ENCODE results near the gene SEC14L5.
"Not testable (repeated sequence)": the region's sequence is repeated elsewhere in the genome, so short reads cannot be mapped to it uniquely, and the experiment has no call there.

Gene SEC14L5

DNA sequence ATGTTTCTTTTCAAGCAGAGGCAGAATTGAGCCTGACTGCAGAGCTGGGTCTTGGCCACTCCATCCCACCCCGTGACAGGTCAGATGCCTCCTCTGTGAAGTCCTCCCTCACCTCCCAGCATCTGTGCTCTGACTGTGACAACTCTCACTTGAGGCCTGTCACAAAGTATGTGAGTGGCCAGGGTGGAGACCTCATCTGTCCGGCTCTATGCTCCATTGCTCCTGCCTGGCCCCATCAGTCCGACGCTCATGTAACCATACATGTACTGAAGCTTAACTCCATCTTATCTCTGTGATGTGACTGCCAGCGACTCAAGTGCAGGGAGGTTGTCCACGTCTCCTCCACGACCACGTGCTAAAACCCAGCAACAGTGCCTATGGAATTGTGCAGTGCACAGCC, 24.7 kb upstream of the SEC14L5 start:
- DNase-seq, result no peak

GRCh38 chr16:4933871-4934395, 24.2 kb upstream of the SEC14L5 start:
- DNase-seq, result no peak

DNA sequence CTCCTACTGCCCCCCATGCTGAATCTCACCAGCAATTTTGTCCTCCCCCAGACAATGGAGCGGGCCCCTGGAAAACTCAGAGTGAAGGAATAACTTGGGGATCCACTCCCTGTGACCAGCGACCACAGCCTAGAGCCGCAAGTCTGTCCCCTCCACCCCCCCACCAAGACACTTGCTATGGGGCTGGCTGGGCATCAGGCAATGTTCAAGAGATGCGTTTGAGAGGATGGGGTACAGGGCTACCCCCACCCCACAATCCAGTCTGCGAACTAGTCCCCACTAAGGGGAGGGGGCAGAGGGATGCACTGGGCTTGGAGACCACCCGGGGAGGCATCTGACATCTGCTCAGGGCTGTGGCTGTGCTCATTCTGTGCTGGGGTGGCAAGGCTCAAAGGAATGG, 23.5 kb upstream of the SEC14L5 start:
- DNase-seq, result no peak

- DNase-seq, result no peak
Observed at GRCh38 chr16:4935241-4935855, 22.8 kb upstream of the SEC14L5 start.

DNA sequence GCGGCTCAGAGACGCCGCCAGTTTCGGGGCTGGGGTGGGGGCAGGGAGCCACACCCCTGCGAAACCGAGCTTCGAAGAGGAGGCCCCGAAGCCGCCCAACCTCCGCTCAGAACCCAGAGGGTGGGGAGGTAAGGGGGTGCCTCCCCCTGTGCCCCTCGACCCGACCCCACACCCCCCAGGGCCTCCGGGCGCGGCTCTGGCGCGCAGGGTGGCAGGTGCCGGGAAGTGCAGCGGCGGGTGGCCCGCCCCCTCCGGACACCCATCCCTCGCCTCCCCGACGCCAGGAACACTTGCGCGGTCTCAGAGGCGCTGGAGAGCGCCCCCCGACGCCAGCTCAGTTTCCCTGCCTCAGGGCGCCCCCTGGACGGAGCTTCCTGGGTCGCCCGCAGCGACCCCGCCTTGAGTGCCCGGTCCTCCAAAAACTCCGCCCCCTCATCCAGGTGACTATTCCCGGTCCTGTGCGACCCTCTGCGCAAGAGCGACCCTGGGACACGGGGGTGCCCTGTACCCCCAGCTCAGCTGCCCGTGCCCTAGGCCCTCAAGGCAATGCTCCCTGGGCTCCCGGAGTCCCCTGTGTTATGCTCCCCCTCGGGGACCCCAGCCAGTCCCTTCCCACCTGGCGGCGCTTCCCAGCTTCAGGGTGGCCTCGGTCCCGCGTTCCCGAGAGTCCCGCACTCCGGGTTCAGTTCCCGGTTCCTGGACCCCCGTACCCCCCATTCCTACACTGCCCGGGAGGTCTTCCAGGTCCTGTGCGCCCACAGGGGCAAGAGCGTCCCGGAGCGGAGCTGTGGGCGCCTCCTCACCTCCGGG, 21.7 kb upstream of the SEC14L5 start:
- no peak for DNase-seq

- DNase-seq, result no peak
Observed at GRCh38 chr16:4936991-4937781, 20.9 kb upstream of the SEC14L5 start, which contains the start of gene PPL. Gene PPL, minus strand, starts transcription at chr16:4937148. Its CDS starts 103 bp downstream, at chr16:4937045.

GRCh38 chr16:4937782-4938682, 20.1 kb upstream of the SEC14L5 start:
- DNase-seq, result peak; percentile 3

DNA sequence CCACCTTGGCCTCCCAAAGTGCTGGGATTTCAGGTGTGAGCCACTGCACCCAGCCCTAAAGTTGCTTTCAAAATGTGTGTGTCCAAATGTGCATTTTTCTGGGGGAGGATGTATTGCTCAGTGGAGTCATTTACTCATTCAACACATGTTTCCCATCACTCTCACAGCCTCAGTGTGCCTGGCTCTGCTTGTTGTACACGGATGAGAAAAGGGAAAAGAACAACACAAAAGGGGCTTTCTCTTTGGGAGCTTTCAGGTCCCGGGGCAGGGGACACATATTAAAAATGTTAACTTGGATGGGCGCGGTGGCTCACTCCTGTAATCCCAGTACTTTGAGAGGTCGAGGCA, 19.5 kb upstream of the SEC14L5 start:
- no peak for DNase-seq

DNA sequence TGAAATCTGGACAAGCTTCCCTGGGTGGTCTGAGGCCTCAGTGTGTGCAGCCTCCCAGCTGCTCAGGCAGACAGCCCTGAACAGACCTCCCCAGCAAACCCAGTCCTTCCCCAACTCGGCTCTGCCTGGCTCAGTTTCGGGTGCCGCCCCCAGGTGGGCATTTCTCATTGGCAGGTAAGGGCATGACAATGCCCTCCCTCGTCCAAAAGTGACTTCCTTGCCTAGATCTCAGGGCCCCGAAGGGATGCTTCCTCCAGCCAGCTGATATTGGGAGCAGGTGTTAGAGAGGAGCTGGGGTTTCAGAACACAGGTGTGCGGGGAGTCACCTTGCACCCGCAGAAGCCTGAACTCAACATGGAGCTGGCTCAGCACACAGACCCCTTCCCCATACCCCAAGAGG, 17.4 kb upstream of the SEC14L5 start:
- no peak for DNase-seq

- no peak for DNase-seq
Observed at GRCh38 chr16:4942481-4942880, 15.6 kb upstream of the SEC14L5 start.

GRCh38 chr16:4944333-4945281, 13.5 kb upstream of the SEC14L5 start:
- DNase-seq, result no peak

GRCh38 chr16:4945560-4946502, 12.3 kb upstream of the SEC14L5 start:
- DNase-seq, result no peak

GRCh38 chr16:4946917-4947316, 11.2 kb upstream of the SEC14L5 start:
- DNase-seq, result no peak

DNA sequence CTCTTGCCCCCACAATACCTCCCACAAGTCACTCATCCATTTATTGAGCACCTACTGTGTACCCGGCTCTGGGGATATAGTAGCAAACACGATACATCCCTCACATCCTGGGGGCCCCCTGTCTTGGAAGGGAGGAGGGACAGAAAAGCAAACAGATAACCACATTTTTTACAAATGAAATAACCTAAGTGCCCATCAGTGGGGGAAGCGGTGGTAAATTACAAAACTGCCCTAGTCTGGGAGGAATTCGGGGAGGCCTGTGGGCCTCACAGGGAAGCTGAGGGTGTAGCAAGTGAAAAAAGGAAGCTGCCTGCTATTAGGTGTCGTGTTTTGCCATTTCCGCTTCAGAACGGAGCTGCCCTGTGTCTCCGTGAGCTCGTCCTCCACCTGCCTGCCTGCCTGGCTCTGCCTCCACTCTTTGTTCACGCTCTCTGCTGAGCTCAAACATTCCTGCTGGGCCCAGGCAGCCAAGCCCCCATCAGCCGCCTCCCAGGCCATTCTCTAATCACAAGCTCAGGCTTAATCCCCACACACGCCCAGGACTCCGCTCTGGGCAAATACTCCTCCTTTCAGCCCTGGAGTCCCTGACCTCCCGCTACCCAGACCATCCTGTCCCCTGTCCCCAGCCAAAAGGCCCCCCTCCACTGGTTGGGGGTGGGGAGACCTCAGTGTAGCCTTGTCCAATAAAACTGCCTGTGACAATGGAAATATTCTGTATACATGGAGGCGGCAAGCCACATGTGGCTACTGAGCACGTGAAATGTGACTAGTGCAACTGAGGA, 10.2 kb upstream of the SEC14L5 start:
- no peak for DNase-seq

DNA sequence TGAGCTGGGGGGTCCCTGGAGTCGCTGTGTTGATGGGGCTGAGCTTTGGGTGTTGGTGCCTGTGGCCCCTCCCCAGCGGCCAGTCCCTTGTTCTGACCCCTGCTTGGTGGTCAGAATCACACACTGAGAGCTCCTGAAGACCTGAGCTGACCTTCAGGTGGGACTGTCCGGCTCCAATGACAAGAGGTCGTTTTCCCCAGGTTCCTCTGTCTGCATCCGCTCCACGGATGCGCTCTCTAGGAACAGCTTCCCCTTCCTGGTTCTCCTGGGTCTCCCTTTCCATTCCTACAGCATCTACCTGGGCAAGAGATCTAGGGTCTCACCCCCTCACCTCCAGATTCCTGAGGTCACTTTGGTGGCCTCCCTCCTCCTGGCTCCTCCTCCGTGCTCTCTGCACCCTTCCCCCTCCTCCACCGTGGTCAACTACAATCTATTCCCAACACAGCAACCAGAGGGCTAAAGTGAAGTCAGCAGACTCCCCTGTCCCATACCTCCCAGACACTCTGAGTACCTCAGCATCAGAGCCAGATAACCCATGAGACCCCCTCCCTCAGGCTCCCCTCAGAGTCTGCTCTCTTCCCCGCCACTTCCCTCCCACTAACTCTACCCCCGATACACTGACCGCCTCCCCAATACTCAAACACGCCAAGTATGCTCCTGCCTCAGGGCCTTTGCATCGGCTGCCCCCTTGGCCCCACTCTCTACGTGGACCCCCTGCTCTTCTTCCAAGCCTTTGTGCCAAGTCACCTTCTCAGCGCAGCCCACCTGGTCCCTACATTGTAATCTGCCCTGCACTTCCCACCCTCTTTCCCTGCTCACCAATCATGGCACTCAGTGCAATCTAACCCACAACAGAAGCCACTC, 9.0 kb upstream of the SEC14L5 start:
- no peak for DNase-seq

DNA sequence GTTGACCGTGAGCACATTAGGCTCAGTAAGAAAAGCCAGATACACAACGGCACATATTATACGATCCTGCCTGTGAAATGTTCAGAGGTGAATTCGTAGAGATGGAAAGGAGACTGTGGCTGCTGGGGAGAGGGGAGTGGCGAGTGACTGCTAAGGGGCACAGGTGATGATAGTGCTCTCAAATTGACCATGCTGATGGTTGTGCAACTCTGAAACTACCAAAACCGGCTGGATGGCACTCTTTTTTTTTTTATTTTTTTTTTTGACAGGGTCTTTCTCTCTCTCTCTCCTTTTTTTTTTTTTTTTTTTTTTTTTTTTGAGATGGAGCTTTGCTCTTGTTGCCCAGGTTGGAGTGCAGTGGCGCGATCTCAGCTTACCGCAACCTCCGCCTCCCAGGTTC, 8.1 kb upstream of the SEC14L5 start:
- no peak for DNase-seq

GRCh38 chr16:4951583-4951982, 6.5 kb upstream of the SEC14L5 start:
- not testable (repeated sequence) for DNase-seq

DNA sequence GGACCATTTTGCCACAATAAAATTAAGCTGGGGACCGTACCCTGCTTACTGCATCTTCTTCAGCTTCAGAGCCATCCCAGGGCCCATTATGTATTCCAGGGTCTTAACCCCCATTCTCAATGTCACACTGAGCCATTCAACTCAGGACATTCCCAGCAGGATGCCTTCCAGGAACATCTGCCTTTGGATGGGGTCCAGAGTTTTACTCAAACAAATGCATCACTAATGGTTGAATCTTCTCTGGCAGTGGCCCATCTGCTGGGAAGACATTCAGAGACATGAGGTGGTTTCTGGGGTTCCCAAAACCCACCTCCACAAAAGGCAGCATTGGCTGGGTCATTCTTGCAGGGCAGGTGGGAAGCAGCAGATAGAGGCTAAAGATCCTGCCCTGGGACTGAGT, 3.4 kb upstream of the SEC14L5 start:
- no peak for DNase-seq

Measured in midbrain (tissue), 1 donor.